GM12878 (cell line): ENCODE results near the gene CYTH2.

ENCODE experiments used
- EZH2 ChIP-seq: IDR thresholded peaks from 2 replicates; pipeline ENCODE4 v1.6.1; 2012; ENCODE audit warnings: low read depth, mild to moderate bottlenecking, control low read depth, inconsistent platforms, low read length, borderline replicate concordance; ENCODE audit not compliant: control insufficient read depth
- TCF7 ChIP-seq: IDR thresholded peaks from 2 replicates; pipeline ENCODE4 v1.6.1; 2014; ENCODE audit warnings: antibody characterized with exemption, borderline replicate concordance

DNA sequence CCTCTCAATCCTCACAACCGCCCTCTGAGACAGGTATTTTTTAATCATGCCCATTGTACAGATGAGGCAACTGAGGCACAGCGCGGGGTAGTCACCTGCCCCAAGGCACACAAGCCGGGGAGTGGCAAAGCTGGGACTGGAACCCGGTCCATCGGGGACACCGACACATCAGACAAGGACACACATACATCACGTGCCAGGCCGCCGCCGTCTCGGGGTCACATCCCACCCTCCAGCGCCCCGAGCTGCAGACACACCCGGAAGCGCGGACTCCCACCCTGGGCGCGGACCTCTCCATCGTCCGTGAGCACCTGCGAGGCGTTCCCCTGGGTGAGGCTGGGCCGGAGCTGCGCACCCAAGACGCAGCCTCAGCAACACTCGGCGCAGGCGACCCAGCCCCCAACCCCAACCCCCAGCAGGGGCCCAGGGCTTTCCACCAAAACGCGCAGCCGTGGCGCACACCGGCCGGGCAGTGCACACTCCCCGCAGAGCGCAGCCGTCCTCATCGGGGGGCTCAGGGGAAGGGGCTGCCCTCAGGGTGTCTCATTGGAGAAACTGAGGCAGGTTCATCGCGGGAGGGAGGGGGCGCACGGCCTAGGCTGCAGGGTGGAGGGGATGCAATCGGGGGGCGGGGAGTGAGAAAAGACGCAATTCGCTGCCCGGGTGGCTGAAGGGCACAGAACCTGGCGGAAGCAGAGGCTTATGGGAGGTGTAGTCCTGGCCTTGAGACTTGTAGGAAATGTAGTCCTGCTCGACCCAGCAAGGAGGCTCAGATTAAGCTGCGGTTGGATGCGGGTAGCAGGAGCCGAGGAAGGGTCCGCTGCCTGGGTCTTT is 44.3 kb downstream of the CYTH2 start:
- TF ChIP-seq EZH2 (no peak), TCF7 (no peak)
